Neural cell (in vitro differentiated cells): ENCODE results near the gene F7.

ENCODE experiments used
- CTCF ChIP-seq: fragments of 450-650 bp; IDR thresholded peaks from 2 replicates; pipeline ENCODE4 v1.5.1; 2014; ENCODE audit warnings: antibody characterized with exemption, mild to moderate bottlenecking, moderate library complexity; ENCODE audit not compliant: poor library complexity, severe bottlenecking
- EZH2 ChIP-seq: fragments of 200-600, 300-800 bp; shearing (Covaris generic), sonication (generic); IDR thresholded peaks from 2 replicates; pipeline ENCODE4 v1.6.1; 2014; ENCODE audit warnings: antibody characterized with exemption, low read length, borderline replicate concordance, mild to moderate bottlenecking; ENCODE audit not compliant: insufficient read depth, poor library complexity, severe bottlenecking
- POLR2AphosphoS5 ChIP-seq: IDR thresholded peaks from 2 replicates; pipeline ENCODE4 v1.6.1; 2012

GRCh38 chr13:113109151-113110047 lies 3.8 kb downstream of the F7 start:
- TF ChIP-seq EZH2: peak; percentile 61
- TF ChIP-seq POLR2AphosphoS5: no peak
- TF ChIP-seq CTCF: no peak
